DMS114 treated with DMSO at 0.1 percent for 48 hours (cell line): Measurements from ENCODE around the gene CCDC9B.

Experiments used
- DNase-seq: peaks from one replicate; lab custom pipeline; 2025; ENCODE audit not compliant: unreplicated experiment; lab: John Stamatoyannopoulos, UW

The CCDC9B gene

DNA sequence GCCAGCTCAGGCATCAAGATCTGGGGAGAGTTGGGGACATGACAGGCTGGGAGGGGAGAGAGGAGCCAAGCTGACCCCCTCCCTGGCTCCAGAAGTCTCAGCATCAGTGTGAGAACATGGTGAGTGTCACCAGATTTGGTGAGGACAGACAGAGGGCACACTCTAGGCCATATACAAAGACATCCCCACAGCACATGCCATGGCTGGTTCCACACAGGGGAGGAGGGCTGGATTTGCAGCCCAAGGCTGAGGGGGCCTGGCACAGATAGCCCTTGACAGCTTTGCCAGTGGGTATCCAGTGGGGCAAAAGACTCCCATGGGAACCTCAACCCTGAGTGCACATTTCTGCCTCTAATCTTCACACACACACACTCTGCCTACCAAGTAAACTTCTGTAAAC lies 47.7 kb downstream of the CCDC9B start:
- DNase-seq, result no peak

- no peak for DNase-seq
Measured at GRCh38 chr15:40292246-40292645, 48.5 kb downstream of the CCDC9B start.

GRCh38 chr15:40290918-40291574 lies 49.7 kb downstream of the CCDC9B start:
- DNase-seq, result no peak

GRCh38 chr15:40290545-40290917 lies 50.2 kb downstream of the CCDC9B start:
- no peak for DNase-seq

DNA sequence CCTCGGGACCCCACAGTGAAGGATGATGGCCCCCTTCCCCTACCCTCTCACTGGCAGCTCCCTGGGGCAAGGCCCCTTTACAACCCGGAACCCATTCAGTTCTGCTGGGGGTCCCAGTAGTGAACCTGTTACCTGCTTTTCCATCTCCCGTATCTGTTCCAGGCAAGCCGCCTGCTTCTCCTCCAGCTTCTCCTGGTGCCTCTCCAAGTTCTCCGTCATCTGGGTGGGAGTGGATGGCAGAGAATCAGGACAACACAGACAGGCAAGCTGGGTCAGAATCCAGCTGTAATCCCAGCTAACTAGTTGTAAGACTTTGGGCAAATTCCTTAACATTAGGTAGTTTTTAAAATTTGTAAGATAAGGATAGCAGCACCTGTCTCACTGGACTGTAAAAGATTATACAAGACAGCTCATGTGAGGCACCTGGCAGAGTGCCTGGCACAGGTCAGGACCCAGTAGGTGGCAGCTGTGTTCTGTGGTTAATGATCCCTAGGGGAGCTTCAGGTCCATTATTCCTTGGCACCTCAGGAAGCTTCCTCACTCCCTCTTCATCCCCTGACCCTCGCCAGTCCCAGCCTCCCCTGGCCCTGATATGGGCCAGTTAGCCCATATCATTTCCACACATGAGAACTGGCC lies 51.5 kb downstream of the CCDC9B start:
- DNase-seq, result no peak

DNA sequence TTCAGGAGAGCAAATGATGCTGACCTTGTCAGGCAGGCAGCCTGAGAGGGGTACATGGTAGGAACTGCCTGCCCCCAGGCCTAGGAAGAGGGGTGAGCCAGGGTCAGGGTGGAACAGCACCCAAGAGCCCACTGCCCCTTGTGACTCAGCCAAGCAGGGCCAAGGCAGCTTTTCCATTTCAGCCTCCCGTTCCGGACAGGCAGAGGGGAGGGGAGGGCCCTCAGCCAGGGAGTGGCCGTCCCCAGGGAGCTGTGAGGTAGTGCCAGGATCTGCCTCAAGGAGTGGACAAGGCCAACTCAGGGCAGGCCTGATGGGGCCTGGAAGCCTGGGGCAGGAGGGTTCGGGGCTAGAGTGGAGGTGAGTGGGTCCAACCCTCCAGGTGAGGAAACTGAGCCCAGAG lies 52.8 kb downstream of the CCDC9B start:
- no peak for DNase-seq

- no peak for DNase-seq
Measured at GRCh38 chr15:40287505-40287904, 53.2 kb downstream of the CCDC9B start.

GRCh38 chr15:40286794-40287193 lies 53.9 kb downstream of the CCDC9B start:
- DNase-seq, result no peak

DNA sequence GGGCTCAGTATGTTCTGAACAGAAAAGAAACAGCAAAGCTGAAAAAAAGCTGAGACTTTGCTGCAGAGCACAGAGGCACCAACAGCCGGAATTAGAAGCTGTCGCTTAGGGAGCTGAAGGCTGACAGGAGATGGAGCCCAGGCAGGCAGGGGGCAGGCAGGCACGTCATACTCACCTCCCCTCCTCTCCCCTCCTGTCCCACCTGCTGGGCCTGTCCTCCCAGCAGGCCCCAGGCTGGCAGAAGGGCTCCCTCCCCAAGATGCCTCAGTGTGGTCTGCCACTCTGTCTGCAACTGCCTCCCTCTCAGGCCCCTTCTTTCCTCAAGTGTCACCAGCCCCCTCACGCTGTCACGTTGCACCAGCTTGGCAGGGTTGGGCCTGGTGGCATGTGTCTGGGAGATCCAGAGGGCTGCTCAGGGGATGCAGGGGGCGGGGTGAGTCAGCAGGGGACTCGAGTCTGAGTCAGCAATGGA lies 54.6 kb downstream of the CCDC9B start:
- no peak for DNase-seq

DNA sequence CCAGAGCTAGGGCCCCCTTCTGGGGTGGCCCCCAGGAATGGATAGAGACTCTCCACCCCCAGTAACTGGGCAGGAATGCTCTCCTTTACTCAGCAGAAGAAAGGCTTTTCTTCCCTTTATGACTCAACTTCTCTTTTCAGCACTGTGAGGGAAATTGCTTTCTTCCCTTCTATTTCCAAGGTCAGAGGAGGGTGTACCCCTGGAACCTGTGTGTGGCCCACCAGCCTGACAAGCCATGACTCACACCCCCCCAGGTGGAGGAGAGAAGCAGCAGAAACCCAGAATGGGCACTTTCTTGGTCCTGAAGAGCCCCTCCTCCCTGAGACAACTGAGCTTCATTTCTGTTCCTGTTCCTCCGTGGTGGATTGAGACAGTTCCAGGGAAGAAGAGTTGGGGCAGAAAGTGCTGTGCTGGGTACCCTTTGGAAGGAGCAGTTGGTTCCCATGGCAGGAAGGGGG lies 55.2 kb downstream of the CCDC9B start:
- no peak for DNase-seq

GRCh38 chr15:40285151-40285550 lies 55.6 kb downstream of the CCDC9B start:
- DNase-seq, result no peak

DNA sequence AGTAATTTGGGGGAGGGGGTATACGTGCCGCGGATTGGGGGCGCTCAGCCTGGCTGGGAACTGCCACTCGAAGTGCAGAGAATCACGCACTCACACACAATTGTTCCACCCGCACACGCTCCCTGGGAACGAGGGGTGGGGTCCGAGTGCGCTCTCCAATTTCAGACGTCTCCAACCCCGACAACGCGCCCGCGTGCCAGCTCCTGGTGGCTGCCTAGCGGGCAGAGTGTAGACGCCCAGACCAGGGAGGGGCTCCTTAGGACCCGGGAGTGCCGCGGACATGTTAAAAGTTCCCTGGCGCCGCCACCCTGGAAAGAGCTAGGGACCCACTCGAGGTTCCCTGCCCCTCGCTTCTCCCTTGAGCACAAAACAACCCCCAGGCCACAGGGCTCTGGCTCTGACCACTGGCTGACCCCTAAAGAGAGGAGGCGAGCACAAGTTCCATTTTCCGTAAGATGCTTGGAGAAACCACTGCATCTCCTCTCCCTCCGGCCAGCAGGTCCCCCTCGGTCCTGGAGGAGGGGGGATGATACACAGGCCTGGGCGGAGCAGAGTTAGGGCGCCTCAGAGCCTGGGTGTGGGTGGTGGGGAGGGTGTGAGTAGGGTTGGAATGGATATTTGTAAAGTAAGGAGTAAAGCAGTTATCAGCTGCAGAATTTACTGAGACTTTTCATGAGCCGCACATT lies 57.0 kb downstream of the CCDC9B start:
- no peak for DNase-seq

- no peak for DNase-seq
Measured at GRCh38 chr15:40282869-40283614, 57.7 kb downstream of the CCDC9B start, which contains the start of gene ANKRD63. Gene ANKRD63, minus strand, starts transcription at chr15:40283064. Its CDS starts 478 bp downstream, at chr15:40282586.

- peak; percentile 17 for DNase-seq
Measured at GRCh38 chr15:40282147-40282868, 58.4 kb downstream of the CCDC9B start.

- no peak for DNase-seq
Measured at GRCh38 chr15:40281801-40282146, 59.0 kb downstream of the CCDC9B start.
